ENCODE results near the gene CLRN3.

- no peak for TF ChIP-seq CTCF (IDR thresholded peaks at IDR 0.05)
- no peak for TF ChIP-seq POLR2A (IDR thresholded peaks at IDR 0.05)
Measured at GRCh38 chr10:127939786-127940330, 47.1 kb upstream of the CLRN3 start.
